MM.1S (cell line): ENCODE data around the gene POLR1H.
A peak's percentile ranks its signal among the peaks of the same experiment; 100 is the strongest.

Experiments used
- DNase-seq: peaks from one replicate; pipeline ENCODE4 v3.0.0-alpha.2; 2015
- H2AFZ ChIP-seq: fragments of 300-600 bp; sonication (generic); 2 replicates; pipeline ENCODE4 v1.6.0; 2016; ENCODE audit warnings: antibody characterized with exemption, low read length
- H3F3A ChIP-seq: fragments of 300-600 bp; sonication (generic); 2 replicates; pipeline ENCODE4 v1.6.1; 2016; ENCODE audit warnings: mild to moderate bottlenecking, antibody characterized with exemption, low read length, moderate library complexity, mixed read lengths; ENCODE audit not compliant: insufficient read depth
- H3K27ac ChIP-seq: fragments of 300-600 bp; sonication (generic); 2 replicates; pipeline ENCODE4 v1.5.1; 2016; ENCODE audit warnings: mild to moderate bottlenecking, low read length
- H3K27me3 ChIP-seq: fragments of 300-600 bp; sonication (generic); replicated peaks from 2 replicates; pipeline ENCODE4 v1.6.0; 2016; ENCODE audit warnings: low read length; ENCODE audit not compliant: insufficient read depth
- H3K36me3 ChIP-seq: fragments of 300-600 bp; sonication (generic); replicated peaks from 2 replicates; pipeline ENCODE4 v1.6.1; 2016; ENCODE audit warnings: mild to moderate bottlenecking, low read length, mixed read lengths; ENCODE audit not compliant: insufficient read depth
- H3K4me1 ChIP-seq: fragments of 300-600 bp; sonication (generic); 2 replicates; pipeline ENCODE4 v1.6.1; 2016; ENCODE audit warnings: low read length, mixed read lengths
- H3K4me2 ChIP-seq: fragments of 300-600 bp; sonication (generic); 2 replicates; pipeline ENCODE4 v1.6.0; 2016; ENCODE audit warnings: low read depth, low read length
- H3K4me3 ChIP-seq: fragments of 300-600 bp; sonication (generic); 2 replicates; pipeline ENCODE4 v1.5.1; 2016; ENCODE audit warnings: low read length, mixed read lengths
- H3K79me2 ChIP-seq: fragments of 300-600 bp; sonication (generic); 2 replicates; pipeline ENCODE4 v1.6.1; 2016; ENCODE audit warnings: mixed run types, low read length, mixed read lengths
- H3K9ac ChIP-seq: fragments of 300-600 bp; sonication (generic); 2 replicates; pipeline ENCODE4 v1.6.1; 2016; ENCODE audit warnings: low read length, mixed read lengths
- H3K9me2 ChIP-seq: fragments of 300-600 bp; sonication (generic); replicated peaks from 2 replicates; pipeline ENCODE4 v1.6.1; 2016; ENCODE audit warnings: mild to moderate bottlenecking, low read length, mixed read lengths; ENCODE audit not compliant: insufficient read depth
- H3K9me3 ChIP-seq: fragments of 300-600 bp; sonication (generic); replicated peaks from 2 replicates; pipeline ENCODE4 v1.6.1; 2016; ENCODE audit warnings: mild to moderate bottlenecking, low read length, mixed read lengths; ENCODE audit not compliant: insufficient read depth
- H4K20me1 ChIP-seq: fragments of 300-600 bp; sonication (generic); 2 replicates; pipeline ENCODE4 v1.6.1; 2016; ENCODE audit warnings: mild to moderate bottlenecking, low read length, moderate library complexity, mixed read lengths; ENCODE audit not compliant: insufficient read depth
- CTCF ChIP-seq: fragments of 300-600 bp; sonication (generic); IDR thresholded peaks from 2 replicates; pipeline ENCODE4 v1.5.1; 2016; ENCODE audit warnings: antibody characterized with exemption, low read length, mixed read lengths
- EZH2 ChIP-seq: fragments of 300-600 bp; sonication (generic); optimal IDR thresholded peaks from 2 replicates; pipeline ENCODE3; 2017; ENCODE audit warnings: low read depth, mild to moderate bottlenecking, antibody characterized with exemption, low read length, mixed read lengths
- EZH2phosphoT487 ChIP-seq: fragments of 300-600 bp; sonication (generic); IDR thresholded peaks from 2 replicates; pipeline ENCODE4 v1.6.1; 2018; ENCODE audit warnings: antibody characterized with exemption, low read length

Gene POLR1H

DNA sequence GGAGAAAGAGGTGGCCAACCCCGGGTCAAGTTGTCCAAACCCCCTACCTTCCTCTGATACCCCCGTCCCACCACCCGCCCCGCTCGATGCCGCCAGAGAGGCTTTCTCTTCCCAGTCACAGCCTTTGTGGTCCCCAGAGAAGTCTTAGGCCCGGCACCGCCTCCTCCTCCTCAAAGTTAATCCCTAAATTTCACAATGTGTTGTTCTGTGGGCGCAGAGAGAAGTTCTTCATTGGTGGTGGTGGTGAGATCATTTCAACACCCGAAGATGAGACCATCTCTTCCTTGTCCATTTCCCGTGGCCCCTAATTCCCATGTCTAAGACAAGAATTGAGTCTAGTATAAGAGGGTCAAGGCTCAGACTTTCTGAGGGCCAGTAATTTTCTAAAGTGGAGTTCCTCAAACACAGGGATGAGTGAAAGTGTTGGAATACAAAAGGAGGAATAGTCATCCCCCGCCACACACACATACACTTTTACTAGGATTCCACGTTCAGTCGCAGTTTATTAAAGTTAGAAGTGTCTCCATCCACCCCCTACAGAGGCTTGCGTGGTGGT is 41.4 kb downstream of the POLR1H start:
- H3F3A ChIP-seq = peaks cover 15% of the 10 kb centered on the region
- no peaks in the 10 kb centered on the region for H3K9me3 ChIP-seq
- no peaks in the 10 kb centered on the region for H4K20me1 ChIP-seq
- H3K4me3 ChIP-seq = peak overlapping the region; percentile 64
- H3K79me2 ChIP-seq = no peaks in the 10 kb centered on the region
- DNase-seq = no peak
- H3K4me1 ChIP-seq = peaks cover 15% of the 10 kb centered on the region
- H3K4me2 ChIP-seq = peak overlapping the region; percentile 100
- H3K9me2 ChIP-seq = no peaks in the 10 kb centered on the region
- H3K27me3 ChIP-seq = peaks cover 40% of the 10 kb centered on the region
- H2AFZ ChIP-seq = peak overlapping the region; percentile 94
- no peak overlapping the region for H3K27ac ChIP-seq
- peak overlapping the region; percentile 13; the same call in 1 of the 2 replicates for H3K9ac ChIP-seq
- TF ChIP-seq EZH2phosphoT487 = no peak
- no peak for TF ChIP-seq CTCF
- no peak for TF ChIP-seq EZH2
- H3K36me3 ChIP-seq = no peaks in the 10 kb centered on the region

DNA sequence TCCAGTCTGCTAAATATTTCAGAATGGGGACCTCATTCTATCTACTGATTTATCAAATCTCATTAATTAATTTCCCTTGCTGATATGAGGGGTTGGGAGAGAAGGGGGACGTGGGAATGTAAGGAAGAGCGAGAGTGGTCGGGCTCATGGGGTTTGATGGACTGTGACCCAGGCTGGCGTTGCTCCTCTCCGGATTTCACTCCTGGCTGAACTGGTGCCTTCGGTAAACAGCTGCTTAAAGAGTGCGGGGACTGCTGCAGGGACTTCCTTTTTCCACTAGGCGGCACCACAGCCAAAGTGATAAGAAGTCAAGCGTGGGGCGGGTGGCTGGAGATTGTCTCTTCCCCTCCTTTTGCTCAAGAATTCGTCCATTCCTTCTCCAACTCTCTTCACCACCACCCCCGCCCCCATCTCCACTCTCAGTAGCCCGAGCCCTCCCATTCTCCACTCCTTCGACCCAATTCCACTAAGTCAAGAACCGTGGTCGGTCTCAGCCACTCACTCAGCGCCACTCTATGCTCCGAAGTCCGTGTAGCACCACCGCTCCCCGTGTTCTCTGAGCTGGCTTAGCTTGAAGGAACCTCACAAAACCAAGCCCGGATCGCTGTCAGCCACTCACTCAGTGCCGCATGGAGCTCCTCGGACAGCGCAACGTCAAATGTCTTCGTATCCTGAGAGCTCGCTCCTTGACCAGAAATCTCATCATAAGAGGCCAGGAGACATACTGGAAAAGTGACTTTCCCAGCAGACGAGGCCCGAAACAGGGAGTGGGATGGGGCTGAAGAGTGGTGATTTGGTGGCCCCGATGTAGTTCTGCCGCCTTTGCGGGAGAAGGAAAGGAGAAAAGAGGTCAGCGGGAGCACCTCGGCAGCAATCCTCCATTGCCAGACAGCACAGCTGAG is 42.2 kb downstream of the POLR1H start:
- Histone ChIP-seq H3K9ac (peak overlapping the region; percentile 36; the same call in 1 of the 2 replicates), H4K20me1 (no peaks in the 10 kb centered on the region), H3F3A (peaks cover 15% of the 10 kb centered on the region), H3K4me1 (peaks cover 15% of the 10 kb centered on the region), H3K27ac (no peak overlapping the region), H2AFZ (peak overlapping the region; percentile 94), H3K36me3 (no peaks in the 10 kb centered on the region), H3K4me2 (peak overlapping the region; percentile 100), H3K27me3 (peaks cover 32% of the 10 kb centered on the region), H3K9me3 (no peaks in the 10 kb centered on the region), H3K4me3 (peak overlapping the region; percentile 64), H3K9me2 (no peaks in the 10 kb centered on the region), H3K79me2 (no peaks in the 10 kb centered on the region)
- TF ChIP-seq CTCF (peak; percentile 83), EZH2 (no peak), EZH2phosphoT487 (no peak)
- DNase-seq = peak; percentile 88

GRCh38 chr6:30103872-30104179 is 42.8 kb downstream of the POLR1H start:
- Histone ChIP-seq H3K27me3 (peaks cover 26% of the 10 kb centered on the region), H3F3A (peaks cover 15% of the 10 kb centered on the region), H3K9me3 (no peaks in the 10 kb centered on the region), H2AFZ (peak overlapping the region; percentile 94), H3K4me1 (peaks cover 15% of the 10 kb centered on the region), H3K4me3 (peak overlapping the region; percentile 64), H4K20me1 (no peaks in the 10 kb centered on the region), H3K9ac (peak overlapping the region; percentile 36; the same call in 1 of the 2 replicates), H3K9me2 (no peaks in the 10 kb centered on the region), H3K4me2 (peak overlapping the region; percentile 100), H3K36me3 (no peaks in the 10 kb centered on the region), H3K79me2 (no peaks in the 10 kb centered on the region), H3K27ac (no peak overlapping the region)
- no peak for DNase-seq
- TF ChIP-seq CTCF (no peak), EZH2 (no peak)
